GM23248 (cell line): ENCODE data around the gene GPR108. TPM values are rescaled to one million over a fixed set of nuclear protein-coding genes. Genes with fewer than 3 reads are reported as not detected.

Experiments used
- DNase-seq: peaks from one replicate; pipeline ENCODE4 v3.0.0-alpha.2; 2015
- H2AFZ ChIP-seq: fragments of 200-600 bp; sonication (generic); 2 replicates; pipeline ENCODE4 v1.6.1; 2016; ENCODE audit warnings: antibody characterized with exemption
- H3F3A ChIP-seq: fragments of 200-600 bp; sonication (generic); 2 replicates; pipeline ENCODE4 v1.6.1; 2016; ENCODE audit warnings: mild to moderate bottlenecking, antibody characterized with exemption, mixed run types; ENCODE audit not compliant: insufficient read depth
- H3K27ac ChIP-seq: fragments of 200-600 bp; sonication (generic); 2 replicates; pipeline ENCODE4 v1.5.1; 2016; ENCODE audit warnings: mild to moderate bottlenecking
- H3K27me3 ChIP-seq: fragments of 200-600 bp; sonication (generic); replicated peaks from 2 replicates; pipeline ENCODE4 v1.6.1; 2016; ENCODE audit warnings: mild to moderate bottlenecking; ENCODE audit not compliant: insufficient read depth
- H3K36me3 ChIP-seq: fragments of 200-600 bp; sonication (generic); 2 replicates; pipeline ENCODE4 v1.6.1; 2016; ENCODE audit warnings: low read depth, mild to moderate bottlenecking
- H3K4me1 ChIP-seq: fragments of 200-600 bp; sonication (generic); 2 replicates; pipeline ENCODE4 v1.6.1; 2016; ENCODE audit warnings: mild to moderate bottlenecking; ENCODE audit not compliant: insufficient read depth
- H3K4me2 ChIP-seq: fragments of 200-600 bp; sonication (generic); one replicate; pipeline ENCODE4 v1.6.1; 2016; ENCODE audit warnings: mild to moderate bottlenecking; ENCODE audit not compliant: unreplicated experiment
- H3K4me3 ChIP-seq: fragments of 200-600 bp; sonication (generic); 2 replicates; pipeline ENCODE4 v1.5.1; 2016; ENCODE audit warnings: mild to moderate bottlenecking
- H3K79me2 ChIP-seq: fragments of 200-600 bp; sonication (generic); 2 replicates; pipeline ENCODE4 v1.6.1; 2016; ENCODE audit warnings: mild to moderate bottlenecking; ENCODE audit not compliant: insufficient read depth
- H3K9ac ChIP-seq: fragments of 200-600 bp; sonication (generic); 2 replicates; pipeline ENCODE4 v1.6.1; 2016; ENCODE audit warnings: mild to moderate bottlenecking
- H3K9me2 ChIP-seq: fragments of 200-600 bp; sonication (generic); 2 replicates; pipeline ENCODE4 v1.6.1; 2016; ENCODE audit warnings: mixed run types, mild to moderate bottlenecking, moderate library complexity; ENCODE audit not compliant: insufficient read depth
- H3K9me3 ChIP-seq: fragments of 200-600 bp; sonication (generic); one replicate; pipeline ENCODE4 v1.6.1; 2017; ENCODE audit warnings: low read depth
- H4K20me1 ChIP-seq: fragments of 200-600 bp; sonication (generic); 2 replicates; pipeline ENCODE4 v1.6.0; 2016; ENCODE audit not compliant: insufficient read depth
- EZH2 ChIP-seq: fragments of 200-600 bp; sonication (generic); IDR thresholded peaks from 2 replicates; pipeline ENCODE4 v1.6.1; 2018; ENCODE audit warnings: antibody characterized with exemption, mild to moderate bottlenecking; ENCODE audit not compliant: insufficient read depth, poor library complexity, severe bottlenecking
- EZH2phosphoT487 ChIP-seq: fragments of 200-600 bp; sonication (generic); IDR thresholded peaks from 2 replicates; pipeline ENCODE4 v1.6.1; 2018; ENCODE audit warnings: antibody characterized with exemption, moderate library complexity, mild to moderate bottlenecking, low read depth; ENCODE audit not compliant: insufficient read depth
- WGBS, 2 experiments: methylation state at CpG; one replicate each; pipeline ENCODE4 v1.1.6; 2015 to 2017; ENCODE audit warnings: low lambda C conversion rate in 2 of 2, low coverage in 1 of 2; ENCODE audit errors: missing lambda C conversion rate in 2 of 2; 5-methylcytosine and 5-hydroxymethylcytosine counted together
- in situ Hi-C: fragments of 300-500 bp; cut with MboI; formaldehyde crosslinking; loops from 2 replicates; pipeline ENCODE4 v1.15.0; 2020
- polyA plus RNA-seq: library from polyadenylated mRNA; unstranded; fragments of >200 nt; fragmentation: Nextera tagmentation; extraction: Ambion mirVana; gene quantifications from 2 replicates; pipeline ENCODE4 v1.2.1, GENCODE V29; 2016
- total RNA-seq: library from RNA; depleted of rRNA; stranded (reverse); fragments of >200 nt; shearing (Covaris generic); gene quantifications from 2 replicates; pipeline ENCODE4 v1.2.3, GENCODE V29; 2014

The GPR108 gene
- total and polyA plus RNA-seq, 2 experiments from 2014 or later, result 75.7 to 78.8 TPM

GRCh38 chr19:6692027-6692426 is 45.4 kb downstream of the GPR108 start:
- 82 to 83% methylated on average over 10 of the region's 10 CpGs for WGBS, 2 experiments
- TF ChIP-seq EZH2phosphoT487, result no peak
- no peak for TF ChIP-seq EZH2
- Histone ChIP-seq H3F3A (no peaks in the 10 kb centered on the region), H3K4me1 (peaks cover 3% of the 10 kb centered on the region; the same call in 1 of the 2 replicates), H3K27ac (no peak overlapping the region), H3K36me3 (no peaks in the 10 kb centered on the region), H4K20me1 (no peaks in the 10 kb centered on the region), H2AFZ (no peak overlapping the region), H3K9ac (no peak overlapping the region), H3K4me2 (no peak overlapping the region), H3K9me2 (no peaks in the 10 kb centered on the region), H3K4me3 (no peak overlapping the region), H3K27me3 (no peaks in the 10 kb centered on the region), H3K9me3 (no peaks in the 10 kb centered on the region), H3K79me2 (no peaks in the 10 kb centered on the region)
- no peak for DNase-seq
- in situ Hi-C loops, result no loop called here

GRCh38 chr19:6691342-6691741 is 46.0 kb downstream of the GPR108 start:
- no peak for DNase-seq
- TF ChIP-seq EZH2, result no peak
- no peak for TF ChIP-seq EZH2phosphoT487
- in situ Hi-C loops, result no loop called here
- H3K9me2 ChIP-seq, result no peaks in the 10 kb centered on the region
- H3K9ac ChIP-seq, result no peak overlapping the region
- H3K4me1 ChIP-seq, result peaks cover 3% of the 10 kb centered on the region; the same call in 1 of the 2 replicates
- H4K20me1 ChIP-seq, result no peaks in the 10 kb centered on the region
- no peak overlapping the region for H2AFZ ChIP-seq
- H3F3A ChIP-seq, result no peaks in the 10 kb centered on the region
- H3K36me3 ChIP-seq, result no peaks in the 10 kb centered on the region
- no peaks in the 10 kb centered on the region for H3K27me3 ChIP-seq
- WGBS, 2 experiments, result 92 to 94% methylated on average over 8 of the region's 8 CpGs
- no peak overlapping the region for H3K4me3 ChIP-seq
- no peaks in the 10 kb centered on the region for H3K79me2 ChIP-seq
- H3K27ac ChIP-seq, result no peak overlapping the region
- no peak overlapping the region for H3K4me2 ChIP-seq
- H3K9me3 ChIP-seq, result no peaks in the 10 kb centered on the region

- Histone ChIP-seq H3F3A (no peaks in the 10 kb centered on the region), H3K9me2 (no peaks in the 10 kb centered on the region), H3K9me3 (no peaks in the 10 kb centered on the region), H3K4me1 (peaks cover 3% of the 10 kb centered on the region; the same call in 1 of the 2 replicates), H4K20me1 (no peaks in the 10 kb centered on the region), H2AFZ (no peak overlapping the region), H3K79me2 (no peaks in the 10 kb centered on the region), H3K27me3 (no peaks in the 10 kb centered on the region), H3K4me2 (no peak overlapping the region), H3K27ac (no peak overlapping the region), H3K36me3 (no peaks in the 10 kb centered on the region), H3K9ac (no peak overlapping the region), H3K4me3 (no peak overlapping the region)
- WGBS, 2 experiments, result 81% methylated on average over 11 of the region's 11 CpGs
- no peak for DNase-seq
- TF ChIP-seq EZH2phosphoT487 (no peak), EZH2 (no peak)
- in situ Hi-C loops, result no loop called here
Measured at GRCh38 chr19:6690160-6690885, 47.1 kb downstream of the GPR108 start.

GRCh38 chr19:6687114-6687513 is 50.3 kb downstream of the GPR108 start:
- no peaks in the 10 kb centered on the region for H3F3A ChIP-seq
- H3K27ac ChIP-seq, result no peak overlapping the region
- no peak overlapping the region for H3K9ac ChIP-seq
- DNase-seq, result peak; percentile 46
- no peaks in the 10 kb centered on the region for H3K79me2 ChIP-seq
- no peaks in the 10 kb centered on the region for H3K27me3 ChIP-seq
- H3K4me2 ChIP-seq, result no peak overlapping the region
- H3K9me2 ChIP-seq, result no peaks in the 10 kb centered on the region
- no peak overlapping the region for H2AFZ ChIP-seq
- no peaks in the 10 kb centered on the region for H3K36me3 ChIP-seq
- no peak overlapping the region for H3K4me3 ChIP-seq
- TF ChIP-seq EZH2phosphoT487, result no peak
- no peak for TF ChIP-seq EZH2
- 19% methylated on average over 5 of the region's 5 CpGs for WGBS, 2 experiments
- H3K9me3 ChIP-seq, result no peaks in the 10 kb centered on the region
- H4K20me1 ChIP-seq, result no peaks in the 10 kb centered on the region
- in situ Hi-C loops, result no loop called here
- H3K4me1 ChIP-seq, result peaks cover 3% of the 10 kb centered on the region; the same call in 1 of the 2 replicates
